CD4-positive, alpha-beta T cell treated with Interleukin-21 for 1 hour (primary cell): ENCODE data around the gene CFAP61.

ENCODE experiments used
- DNase-seq: peaks from one replicate; pipeline ENCODE4 v3.0.0-alpha.2; 2020

Gene CFAP61

DNA sequence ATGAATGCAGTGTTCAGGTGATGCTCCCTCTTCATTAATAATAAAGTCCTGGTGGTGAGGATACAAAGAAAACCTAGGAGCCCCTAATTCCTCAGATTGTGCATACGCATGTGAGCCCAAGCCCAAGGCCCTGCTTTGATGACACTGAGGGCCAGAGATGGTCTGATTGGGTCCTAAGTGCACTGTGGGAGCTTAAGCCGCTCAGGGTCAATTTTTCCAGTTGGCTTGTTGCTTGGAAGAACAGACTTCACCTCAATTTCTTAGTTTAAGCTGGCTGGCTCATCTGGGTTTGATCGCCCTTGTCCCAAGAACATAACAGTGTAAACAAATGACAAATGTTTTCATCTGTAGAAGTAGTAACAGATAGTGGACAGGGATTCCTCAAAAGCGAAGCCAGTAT, 357.0 kb downstream of the CFAP61 start:
- DNase-seq, result no peak
